ENCODE measurements around the gene AGBL3.
A peak's percentile ranks its signal among the peaks of the same experiment; 100 is the strongest.

AGBL3 gene

DNA sequence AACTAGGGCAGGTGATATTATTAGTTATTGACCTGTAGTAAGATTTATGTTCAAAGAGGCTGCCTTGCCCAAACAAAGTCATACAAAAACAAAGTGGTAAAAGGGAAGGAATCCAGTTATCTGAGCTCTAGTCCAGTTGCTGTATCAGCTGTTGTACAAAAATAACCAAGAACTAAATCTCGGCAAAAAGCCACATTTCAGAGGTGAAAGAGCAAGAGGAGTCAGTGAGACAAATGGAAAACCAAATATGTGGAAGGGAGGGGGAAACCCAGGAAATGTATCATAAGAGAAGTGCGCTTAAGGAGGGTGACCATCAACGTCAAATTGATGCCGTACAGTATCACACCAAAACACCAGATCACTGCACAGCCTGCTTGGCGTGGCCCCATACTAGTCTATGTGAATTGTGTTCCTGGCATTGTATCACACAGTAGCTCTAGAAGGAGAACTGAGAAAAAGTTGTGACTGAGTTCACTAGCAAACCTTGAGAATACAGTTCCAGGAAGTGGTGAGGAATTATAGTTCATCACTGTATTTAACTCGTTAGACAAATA, 6.4 kb downstream of the AGBL3 start:
- Histone ChIP-seq H3K9me3 (no peaks in the 10 kb centered on the region), H3K4me1 (peaks cover 0 to 68% (median 29%) of the 10 kb centered on the region in 4 donors), H3K27ac (peak overlapping the region; percentile 48 to 57), H3K27me3 (no peaks in the 10 kb centered on the region), H3K4me3 (peak overlapping the region in 1 of 2 donors; percentile 7), H3K36me3 (peaks cover 0 to 14% (median 0%) of the 10 kb centered on the region in 3 donors)
- intact Hi-C loops (cut with DNase I; ENCODE audit: low total_unique reads): loop anchor here (10.0 kb wide), 1 partner anchor 172 kb away; no protein-coding TSS in a partner anchor
- no peak for DNase-seq
- TF ChIP-seq, protein P1, sequence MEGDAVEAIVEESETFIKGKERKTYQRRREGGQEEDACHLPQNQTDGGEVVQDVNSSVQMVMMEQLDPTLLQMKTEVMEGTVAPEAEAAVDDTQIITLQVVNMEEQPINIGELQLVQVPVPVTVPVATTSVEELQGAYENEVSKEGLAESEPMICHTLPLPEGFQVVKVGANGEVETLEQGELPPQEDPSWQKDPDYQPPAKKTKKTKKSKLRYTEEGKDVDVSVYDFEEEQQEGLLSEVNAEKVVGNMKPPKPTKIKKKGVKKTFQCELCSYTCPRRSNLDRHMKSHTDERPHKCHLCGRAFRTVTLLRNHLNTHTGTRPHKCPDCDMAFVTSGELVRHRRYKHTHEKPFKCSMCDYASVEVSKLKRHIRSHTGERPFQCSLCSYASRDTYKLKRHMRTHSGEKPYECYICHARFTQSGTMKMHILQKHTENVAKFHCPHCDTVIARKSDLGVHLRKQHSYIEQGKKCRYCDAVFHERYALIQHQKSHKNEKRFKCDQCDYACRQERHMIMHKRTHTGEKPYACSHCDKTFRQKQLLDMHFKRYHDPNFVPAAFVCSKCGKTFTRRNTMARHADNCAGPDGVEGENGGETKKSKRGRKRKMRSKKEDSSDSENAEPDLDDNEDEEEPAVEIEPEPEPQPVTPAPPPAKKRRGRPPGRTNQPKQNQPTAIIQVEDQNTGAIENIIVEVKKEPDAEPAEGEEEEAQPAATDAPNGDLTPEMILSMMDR (IDR thresholded peaks at IDR 0.05): no peak

DNA sequence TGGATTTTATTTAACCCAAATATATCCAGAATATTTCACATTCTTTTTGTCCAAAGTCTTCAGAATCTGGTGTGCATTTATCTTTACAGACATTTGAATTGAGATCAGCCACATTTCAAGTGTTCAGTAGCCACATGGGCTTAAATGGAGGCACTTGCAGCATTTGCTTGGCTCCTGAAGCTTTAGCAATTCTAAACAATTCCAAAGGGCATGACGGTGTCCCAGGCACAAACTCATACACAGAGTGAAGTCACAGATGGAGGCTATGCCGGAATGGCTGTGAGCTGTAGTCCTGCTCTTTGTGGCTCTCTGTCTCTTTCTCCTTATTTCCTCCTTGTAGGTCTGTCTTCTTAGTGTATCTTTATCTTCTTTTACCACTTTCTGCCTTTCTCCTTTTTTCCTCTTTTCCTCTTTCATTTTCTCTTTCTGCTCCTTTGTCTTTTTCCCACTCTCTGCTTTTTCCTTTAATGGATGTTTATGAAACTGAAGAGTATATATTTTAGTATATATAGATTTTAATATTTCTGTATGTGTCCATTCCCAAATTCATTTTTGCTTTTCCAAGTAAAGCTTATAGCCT, 7.7 kb downstream of the AGBL3 start:
- no peaks in the 10 kb centered on the region for H3K9me3 ChIP-seq
- no peak for DNase-seq
- H3K4me1 ChIP-seq: peaks cover 0 to 57% (median 25%) of the 10 kb centered on the region in 4 donors
- TF ChIP-seq, protein P1 (IDR thresholded peaks at IDR 0.05): no peak
- intact Hi-C loops (cut with DNase I; ENCODE audit: low total_unique reads): loop anchor here (10.0 kb wide), 1 partner anchor 171 kb away; no protein-coding TSS in a partner anchor
- no peak overlapping the region for H3K4me3 ChIP-seq
- peak overlapping the region; percentile 57 to 82 for H3K27ac ChIP-seq
- peaks cover 0 to 18% (median 0%) of the 10 kb centered on the region in 3 donors for H3K36me3 ChIP-seq
- no peaks in the 10 kb centered on the region for H3K27me3 ChIP-seq

DNA sequence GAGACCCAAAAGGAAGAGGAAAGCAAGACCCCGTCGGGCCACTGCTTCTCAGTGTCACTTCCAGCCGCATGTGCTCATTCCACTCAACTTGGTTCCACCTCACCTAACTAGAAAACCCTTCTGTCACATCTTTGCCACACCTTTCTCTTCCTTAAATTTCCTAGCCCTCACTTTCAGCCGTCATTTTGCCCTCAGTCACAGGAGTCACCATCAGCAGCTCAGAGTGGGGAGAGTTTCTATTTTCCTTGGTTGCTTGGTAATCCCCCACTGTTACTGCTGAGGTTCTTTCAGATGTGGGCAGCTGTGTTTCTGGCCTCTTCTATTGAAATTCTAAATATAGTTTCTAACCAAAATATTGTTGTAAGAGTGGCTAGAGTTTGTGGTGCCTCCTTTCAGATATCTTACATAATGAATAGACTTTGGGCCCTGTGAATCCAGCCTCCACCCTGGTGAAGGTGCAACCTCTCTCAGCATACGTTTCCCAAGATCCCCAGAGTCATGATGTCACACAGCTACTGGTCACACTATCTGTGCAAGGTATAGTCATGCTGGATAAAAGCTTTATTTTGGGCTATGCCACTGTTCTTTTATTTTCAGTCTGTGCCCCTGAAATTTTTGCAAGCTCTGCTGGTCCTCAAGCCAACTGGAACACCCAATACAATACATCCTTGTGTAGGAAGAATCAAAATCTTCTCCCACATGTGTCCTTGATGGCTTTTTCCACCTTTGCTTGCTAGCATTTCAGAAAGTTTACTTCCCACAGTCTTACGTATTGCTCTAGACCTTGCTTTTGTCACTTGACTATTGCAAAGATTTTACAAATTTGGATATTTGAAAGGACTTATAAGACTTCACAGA, 9.2 kb downstream of the AGBL3 start:
- Histone ChIP-seq H3K27ac (peak overlapping the region; percentile 77 to 82), H3K36me3 (peaks cover 0 to 18% (median 0%) of the 10 kb centered on the region in 3 donors), H3K4me3 (no peak overlapping the region), H3K9me3 (no peaks in the 10 kb centered on the region), H3K27me3 (no peaks in the 10 kb centered on the region), H3K4me1 (peaks cover 0 to 55% (median 25%) of the 10 kb centered on the region in 4 donors)
- DNase-seq: no peak
- intact Hi-C loops (cut with DNase I; ENCODE audit: low total_unique reads): loop anchor here (10.0 kb wide), 1 partner anchor 169 kb away; no protein-coding TSS in a partner anchor
- TF ChIP-seq, protein P1 (IDR thresholded peaks at IDR 0.05): no peak

DNA sequence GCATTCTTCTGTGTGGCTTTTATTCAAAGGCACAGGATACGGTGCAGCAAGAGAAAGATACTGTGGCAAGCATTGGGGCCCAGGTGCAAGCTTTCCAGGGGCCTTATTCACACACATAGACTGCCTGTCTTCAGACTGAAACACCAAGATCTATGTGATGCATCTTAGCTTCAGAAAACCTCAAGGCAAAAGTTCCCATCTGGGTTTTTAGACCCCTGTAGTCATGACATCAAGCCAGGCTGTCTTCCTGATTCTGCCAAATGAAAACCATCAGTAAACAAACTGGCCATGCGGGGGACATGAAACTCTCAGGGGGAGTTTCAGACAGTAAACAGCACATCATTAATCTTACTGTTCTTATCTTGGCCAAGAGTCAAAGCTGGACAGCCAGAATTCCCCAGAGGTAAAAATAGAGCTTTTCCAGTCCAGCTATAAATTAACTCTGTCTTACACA, 9.8 kb downstream of the AGBL3 start:
- H3K27me3 ChIP-seq: no peaks in the 10 kb centered on the region
- peaks cover 0 to 18% (median 0%) of the 10 kb centered on the region in 3 donors for H3K36me3 ChIP-seq
- intact Hi-C loops (cut with DNase I; ENCODE audit: low total_unique reads): loop anchor here (10.0 kb wide), 1 partner anchor 169 kb away; no protein-coding TSS in a partner anchor
- peaks cover 0 to 50% (median 25%) of the 10 kb centered on the region in 4 donors for H3K4me1 ChIP-seq
- H3K4me3 ChIP-seq: no peak overlapping the region
- TF ChIP-seq, protein P1 (IDR thresholded peaks at IDR 0.05): no peak
- no peaks in the 10 kb centered on the region for H3K9me3 ChIP-seq
- DNase-seq: no peak
- peak overlapping the region; percentile 77 to 82 for H3K27ac ChIP-seq

DNA sequence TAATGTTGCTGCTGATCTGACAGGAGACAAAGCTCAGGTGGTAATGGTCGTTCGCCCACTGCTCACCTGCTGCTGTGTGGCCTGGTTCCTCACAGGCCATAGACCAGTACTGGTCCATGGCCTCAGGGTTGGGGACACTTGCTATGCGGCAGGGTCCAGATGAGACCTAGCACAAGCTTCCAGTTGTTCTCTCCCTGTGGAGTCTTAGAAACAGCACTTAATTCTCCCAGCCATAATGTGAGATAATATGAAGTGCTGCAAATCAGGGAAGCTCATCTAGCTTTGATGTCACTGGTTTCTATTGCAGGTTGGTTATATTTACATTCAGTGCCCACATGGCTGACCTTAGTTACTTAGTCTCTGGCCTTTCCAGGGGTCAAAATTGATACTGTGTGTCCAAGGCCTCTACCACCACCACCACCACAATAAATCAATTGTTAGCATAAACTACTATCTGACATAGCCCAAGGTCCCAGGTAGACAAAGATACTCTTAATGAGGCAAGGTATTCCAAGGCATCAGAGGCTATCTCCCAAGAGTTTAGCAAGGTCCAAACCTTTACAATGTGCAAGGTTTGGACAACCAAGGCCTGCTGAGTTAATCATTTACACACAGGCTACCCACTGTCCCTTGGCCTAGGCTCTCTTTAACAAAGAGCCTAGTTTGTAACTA, 11.0 kb downstream of the AGBL3 start:
- Histone ChIP-seq H3K27me3 (no peaks in the 10 kb centered on the region), H3K36me3 (peaks cover 0 to 18% (median 0%) of the 10 kb centered on the region in 3 donors), H3K27ac (peak overlapping the region in 1 of 2 donors; percentile 13), H3K4me1 (peaks cover 0 to 38% (median 17%) of the 10 kb centered on the region in 4 donors), H3K9me3 (no peaks in the 10 kb centered on the region), H3K4me3 (no peak overlapping the region)
- intact Hi-C loops (cut with DNase I; ENCODE audit: low total_unique reads): loop anchor here (10.0 kb wide), 1 partner anchor 167 kb away; no protein-coding TSS in a partner anchor
- TF ChIP-seq, protein P1 (IDR thresholded peaks at IDR 0.05): no peak
- no peak for DNase-seq
